Activated CD4-positive, alpha-beta T cell treated with anti-CD3 and anti-CD28 coated beads for 24 hours (primary cell): ENCODE measurements around the gene LRRC4B.

Experiments used
- DNase-seq, 2 donors: peaks; one replicate each; pipeline ENCODE4 v3.0.0-alpha.2; 2020; ENCODE audit warnings: low read depth in 2 of 2

LRRC4B gene

DNA sequence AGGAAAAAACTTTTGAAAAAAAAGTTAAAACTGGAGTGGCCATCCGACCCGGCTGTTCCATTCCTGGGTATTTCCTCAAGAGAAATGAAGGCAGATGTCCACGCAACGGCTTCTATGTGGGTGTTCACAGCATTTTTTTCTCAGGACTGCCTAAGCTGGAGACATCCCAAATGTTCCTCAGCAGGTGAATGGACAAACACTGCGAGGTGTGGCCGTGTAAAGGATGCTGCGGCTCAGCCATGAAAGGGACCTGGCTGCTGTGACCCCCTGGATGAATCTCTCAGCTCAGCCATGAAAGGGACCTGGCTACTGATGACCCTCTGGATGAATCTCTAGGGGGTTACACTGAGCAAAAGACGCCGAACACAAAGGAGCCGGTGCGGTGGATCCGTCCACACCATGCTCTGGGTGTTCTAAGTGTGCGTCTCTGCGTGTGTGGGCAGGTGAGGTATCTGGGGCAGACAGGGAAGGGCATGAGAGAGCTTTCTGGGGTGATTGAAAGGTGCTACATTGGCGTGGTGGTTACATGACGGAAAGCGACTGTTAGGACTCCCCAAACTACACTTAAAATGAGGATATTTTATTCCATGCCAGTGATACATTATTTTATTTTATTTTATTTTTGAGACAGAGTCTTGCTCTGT is 47.3 kb downstream of the LRRC4B start:
- no peak for DNase-seq

DNA sequence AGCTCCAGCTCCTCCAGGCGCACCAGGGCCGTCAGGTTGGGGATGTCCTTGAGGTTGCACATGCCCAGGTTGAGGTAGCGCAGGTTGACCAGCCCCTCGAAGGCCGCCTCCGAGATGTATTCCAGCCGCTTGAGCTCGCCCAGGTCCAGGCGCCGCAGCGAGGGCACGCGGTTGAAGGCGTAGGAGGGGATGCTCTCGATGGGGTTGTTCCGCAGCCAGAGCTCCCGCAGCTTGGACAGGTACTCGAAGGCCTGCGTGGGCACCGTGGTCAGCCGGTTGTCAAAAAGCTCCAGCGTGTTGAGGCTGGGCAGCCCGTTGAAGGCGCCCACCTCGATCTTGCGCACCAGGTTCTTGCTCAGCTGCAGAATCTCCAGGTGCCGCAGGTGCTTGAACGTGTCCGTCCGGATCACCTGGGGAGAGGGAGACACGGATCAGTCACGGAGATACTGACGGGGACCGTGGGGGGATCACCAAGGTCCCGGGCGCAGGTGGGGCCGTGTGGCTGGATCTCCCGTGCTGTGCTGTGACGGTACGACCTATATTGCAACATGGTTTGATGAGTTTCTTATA is 49.1 kb downstream of the LRRC4B start:
- DNase-seq, result no peak

DNA sequence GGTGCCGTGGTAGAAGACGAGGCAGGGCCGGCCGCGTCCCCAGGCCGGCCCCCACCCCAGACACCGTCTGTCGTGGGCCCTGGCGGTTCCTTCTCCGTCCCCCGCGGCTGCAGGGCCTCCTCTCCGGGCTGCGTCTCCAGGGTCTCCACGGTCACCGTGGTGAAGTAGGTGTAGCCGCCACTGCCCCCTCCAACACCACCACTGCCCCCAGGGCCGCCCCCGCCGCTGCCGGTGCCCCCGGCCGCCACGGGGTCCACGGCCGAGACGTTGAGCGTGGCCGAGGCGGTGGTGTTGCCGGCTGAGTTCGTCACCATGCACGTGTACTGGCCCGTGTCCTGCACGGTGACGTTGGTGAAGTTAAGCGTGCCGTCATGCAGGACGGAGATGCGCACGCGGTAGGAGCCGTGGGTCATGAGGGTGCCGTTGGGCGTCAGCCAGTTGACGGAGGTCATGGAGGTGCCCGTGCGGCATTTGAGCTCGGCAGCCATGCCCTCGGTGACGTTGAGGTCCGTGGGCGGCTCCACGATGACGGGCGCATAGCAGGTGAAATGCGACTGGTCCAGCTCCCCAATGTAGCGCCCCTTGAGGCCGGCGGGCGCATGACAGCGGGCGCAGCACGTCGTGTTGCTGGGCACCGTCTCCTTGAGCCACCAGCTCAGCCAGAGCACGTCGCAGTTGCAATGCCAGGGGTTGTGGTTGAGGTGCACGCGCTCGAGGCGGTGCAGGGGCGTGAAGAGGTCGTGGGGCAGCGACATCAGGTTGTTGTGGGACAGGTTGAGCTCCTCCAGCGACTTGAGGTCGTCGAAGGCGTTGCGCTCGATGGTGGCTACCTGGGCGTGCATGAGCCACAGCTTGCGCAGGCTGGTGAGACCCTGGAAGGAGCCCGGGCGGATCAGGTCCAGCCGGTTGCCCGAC is 49.9 kb downstream of the LRRC4B start:
- no peak for DNase-seq

DNA sequence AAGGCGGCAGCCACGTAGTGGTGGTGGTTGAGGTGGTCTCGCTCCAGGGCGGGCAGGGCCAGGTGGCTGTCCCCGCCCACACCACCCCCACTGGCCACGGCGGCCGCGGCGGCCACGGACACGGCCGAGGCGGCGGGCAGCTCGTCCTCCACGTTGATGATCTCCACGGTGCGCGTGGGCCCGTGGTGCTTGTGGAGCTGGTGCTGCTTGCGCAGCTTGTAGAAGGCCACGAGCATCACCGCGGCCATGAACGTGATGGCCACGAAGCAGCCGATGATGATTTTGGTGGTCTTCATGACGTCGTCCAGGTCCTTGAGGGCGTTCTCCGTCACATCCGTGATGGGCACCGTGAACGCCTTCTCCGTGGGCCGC is 50.5 kb downstream of the LRRC4B start:
- DNase-seq, result no peak

DNA sequence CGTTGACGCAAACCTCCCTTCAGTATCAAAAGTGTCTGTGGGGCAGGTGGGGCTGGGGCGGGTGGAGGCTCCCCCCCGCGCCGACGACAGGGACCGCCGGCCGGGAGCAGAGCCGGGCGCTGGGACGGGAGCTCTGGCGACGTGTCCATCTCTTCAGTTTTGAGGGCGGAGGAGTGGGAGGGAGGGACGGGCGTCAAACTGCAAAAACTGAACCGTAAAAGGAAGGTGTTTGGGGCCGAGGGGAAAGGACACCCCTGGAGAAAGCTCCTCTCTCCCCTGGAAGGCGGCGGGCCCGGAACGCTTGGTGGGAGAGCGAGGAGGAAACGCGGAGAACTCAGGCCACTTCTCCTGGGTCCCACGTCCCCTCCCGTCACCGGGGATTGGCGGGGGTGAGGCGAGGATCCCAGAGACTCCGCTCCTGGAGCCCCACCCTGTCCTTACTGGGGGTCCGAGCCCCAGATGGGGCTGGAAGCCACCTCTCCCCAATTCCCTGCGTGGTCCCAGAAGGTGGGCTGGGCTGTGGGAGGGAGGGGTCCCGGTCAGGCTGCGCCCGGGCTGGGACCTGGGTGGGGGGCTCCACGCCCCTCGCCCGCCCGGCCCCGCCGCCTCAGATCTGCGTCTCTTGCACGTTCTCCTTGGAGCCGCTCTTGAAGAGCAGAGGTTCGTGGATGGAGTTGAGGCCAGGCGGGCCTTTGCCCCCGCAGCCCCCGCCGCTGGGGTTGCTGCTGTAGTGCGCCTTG is 51.1 kb downstream of the LRRC4B start:
- no peak for DNase-seq

DNA sequence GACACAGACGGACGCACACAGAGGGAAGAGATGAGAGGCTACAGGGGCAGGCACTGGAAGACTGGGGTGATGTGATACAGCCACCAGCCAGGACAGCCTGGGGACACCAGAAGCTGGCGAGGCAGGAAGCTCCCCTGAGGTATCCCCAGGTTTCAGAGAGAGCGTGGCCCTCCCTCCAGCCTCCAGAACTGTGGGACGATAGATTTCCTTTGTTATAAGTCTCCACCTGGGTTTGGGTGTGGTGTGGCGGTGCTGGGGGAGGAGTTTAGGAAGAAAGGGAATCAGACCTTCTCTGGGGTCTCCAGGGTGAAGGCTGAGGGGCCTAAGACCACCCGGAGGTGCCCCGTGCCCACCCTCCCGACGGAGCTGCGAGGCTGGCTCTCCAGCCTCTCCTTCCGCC is 51.8 kb downstream of the LRRC4B start:
- DNase-seq, result no peak

DNA sequence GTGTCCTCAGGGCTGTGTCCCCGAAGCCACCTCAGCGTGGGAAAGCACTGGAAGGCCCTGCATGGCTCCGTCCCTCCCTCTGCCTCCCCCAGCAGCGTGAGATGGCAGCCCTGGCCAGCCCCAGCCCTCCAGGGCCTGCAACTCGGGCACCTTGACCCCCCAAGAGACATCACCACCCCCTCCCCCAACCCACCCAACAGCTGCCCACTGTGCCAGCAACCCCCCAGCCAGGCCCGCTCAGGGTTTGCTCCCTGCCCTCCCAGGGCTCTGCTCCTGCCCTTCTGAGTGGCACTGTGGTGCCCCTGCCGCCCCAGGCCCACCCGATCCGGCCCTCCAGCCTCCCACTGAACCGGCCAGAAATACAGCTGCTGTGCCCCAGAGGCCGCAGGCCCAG is 53.1 kb downstream of the LRRC4B start:
- no peak for DNase-seq

DNA sequence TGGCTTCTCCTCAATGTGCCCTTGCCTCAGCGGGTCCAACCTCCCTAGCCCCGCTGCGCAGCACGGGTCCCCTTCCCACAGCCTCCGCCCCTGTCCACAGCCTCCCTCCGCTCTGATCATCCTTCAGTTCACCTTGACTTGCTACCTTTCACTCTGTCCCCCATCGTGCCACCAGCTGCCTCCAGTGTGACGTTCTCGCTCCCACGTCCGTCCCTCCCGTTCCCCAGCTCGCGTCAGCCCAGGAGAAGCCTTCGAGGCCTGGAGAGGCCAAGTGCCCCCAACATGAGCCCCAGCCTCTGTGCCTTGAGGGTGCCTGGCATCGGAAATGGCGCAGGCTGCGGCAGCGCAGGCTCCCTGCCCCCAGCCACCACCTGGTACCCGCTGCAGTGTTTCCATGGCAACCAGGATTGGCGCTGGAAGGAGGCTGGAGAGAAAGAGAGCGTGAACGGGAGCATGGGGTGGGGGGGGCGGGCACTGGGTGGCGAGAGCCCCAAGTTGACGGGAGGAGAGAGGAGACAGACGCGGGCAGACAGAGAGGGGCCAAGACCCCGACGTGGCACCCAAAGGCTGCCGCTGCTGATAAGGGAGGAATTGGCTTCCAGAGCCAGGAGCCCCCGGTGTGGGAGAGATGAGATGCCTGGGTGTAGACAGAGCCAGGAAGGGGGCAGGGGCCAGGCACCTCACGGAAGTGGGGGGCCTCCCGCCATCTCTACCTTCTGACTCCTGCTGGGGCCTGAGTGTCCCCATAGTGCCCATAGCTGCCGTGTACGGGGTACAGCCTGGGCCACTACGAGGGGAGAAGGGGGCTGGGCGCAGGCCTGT is 53.7 kb downstream of the LRRC4B start:
- DNase-seq, result no peak

DNA sequence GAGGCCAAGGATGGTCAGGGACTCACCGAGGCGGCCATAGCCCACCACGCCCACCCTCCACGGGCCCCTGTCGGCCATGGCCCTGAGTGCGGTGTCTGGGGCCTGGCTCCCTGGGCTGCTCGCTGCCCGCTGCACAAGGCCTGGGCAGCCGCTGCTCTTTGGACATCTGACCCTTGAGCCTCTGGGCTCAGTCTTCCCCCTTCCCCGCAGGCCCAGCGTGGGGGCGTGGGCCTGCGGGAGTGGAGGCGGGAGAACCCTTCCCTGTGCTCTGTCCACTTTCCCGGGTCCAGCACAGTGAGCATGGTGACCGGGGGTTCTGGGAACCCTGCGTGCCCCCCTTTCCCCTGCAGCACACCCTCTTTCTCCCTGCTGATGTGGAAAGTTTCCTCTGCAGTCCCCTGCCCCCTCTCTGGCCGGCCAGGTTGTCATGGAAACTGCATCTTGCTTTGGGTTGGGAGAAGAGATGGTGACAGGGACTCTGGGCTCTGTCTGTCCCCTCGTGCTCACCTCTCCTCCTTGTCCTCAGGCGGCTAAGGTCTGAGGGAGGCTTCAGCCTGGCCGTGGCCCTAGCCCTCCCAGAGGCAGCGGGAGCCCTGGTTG is 54.4 kb downstream of the LRRC4B start, which contains the start of gene ASPDH:
TSS of gene ASPDH (minus strand) at position 168 of the 600 bp plus-strand sequence. CDS start at position 78, 90 bp downstream.
- no peak for DNase-seq

DNA sequence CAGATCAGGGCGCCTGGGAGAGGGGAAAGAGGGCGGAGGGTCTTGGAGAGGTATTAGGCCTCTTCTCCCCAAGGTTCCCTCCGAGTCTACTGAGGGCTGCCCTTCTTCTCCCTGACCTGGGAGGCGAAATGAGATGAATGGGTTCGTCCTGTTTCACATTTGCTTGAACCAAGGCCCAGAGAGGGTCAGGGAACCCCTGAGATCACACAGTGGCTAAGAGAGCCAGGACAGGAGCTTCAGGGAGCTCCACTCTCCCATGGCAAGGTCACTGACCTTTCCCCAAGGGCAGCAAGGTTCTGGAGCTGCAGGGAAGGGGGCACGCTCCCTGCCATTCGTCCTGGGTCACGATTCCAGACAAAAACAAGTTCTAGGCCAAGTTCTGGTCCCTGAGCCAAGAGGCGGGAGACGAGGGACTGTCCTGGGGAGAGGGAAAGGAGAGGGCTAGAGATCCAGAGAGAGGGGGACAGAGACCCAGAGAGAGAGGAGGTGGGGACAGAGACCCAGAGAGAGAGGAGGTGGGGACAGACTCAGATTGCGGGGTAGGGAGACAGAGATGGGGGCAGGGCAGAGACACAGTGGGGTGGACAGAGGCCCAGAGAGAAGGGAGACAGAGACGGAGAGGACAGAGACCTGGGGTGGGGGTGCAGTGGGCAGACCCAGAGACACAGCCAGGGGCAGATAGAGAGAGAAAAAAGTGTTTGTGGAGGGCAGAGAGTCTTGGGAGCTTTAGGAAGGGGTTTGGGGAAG is 55.1 kb downstream of the LRRC4B start:
- DNase-seq, result no peak

DNA sequence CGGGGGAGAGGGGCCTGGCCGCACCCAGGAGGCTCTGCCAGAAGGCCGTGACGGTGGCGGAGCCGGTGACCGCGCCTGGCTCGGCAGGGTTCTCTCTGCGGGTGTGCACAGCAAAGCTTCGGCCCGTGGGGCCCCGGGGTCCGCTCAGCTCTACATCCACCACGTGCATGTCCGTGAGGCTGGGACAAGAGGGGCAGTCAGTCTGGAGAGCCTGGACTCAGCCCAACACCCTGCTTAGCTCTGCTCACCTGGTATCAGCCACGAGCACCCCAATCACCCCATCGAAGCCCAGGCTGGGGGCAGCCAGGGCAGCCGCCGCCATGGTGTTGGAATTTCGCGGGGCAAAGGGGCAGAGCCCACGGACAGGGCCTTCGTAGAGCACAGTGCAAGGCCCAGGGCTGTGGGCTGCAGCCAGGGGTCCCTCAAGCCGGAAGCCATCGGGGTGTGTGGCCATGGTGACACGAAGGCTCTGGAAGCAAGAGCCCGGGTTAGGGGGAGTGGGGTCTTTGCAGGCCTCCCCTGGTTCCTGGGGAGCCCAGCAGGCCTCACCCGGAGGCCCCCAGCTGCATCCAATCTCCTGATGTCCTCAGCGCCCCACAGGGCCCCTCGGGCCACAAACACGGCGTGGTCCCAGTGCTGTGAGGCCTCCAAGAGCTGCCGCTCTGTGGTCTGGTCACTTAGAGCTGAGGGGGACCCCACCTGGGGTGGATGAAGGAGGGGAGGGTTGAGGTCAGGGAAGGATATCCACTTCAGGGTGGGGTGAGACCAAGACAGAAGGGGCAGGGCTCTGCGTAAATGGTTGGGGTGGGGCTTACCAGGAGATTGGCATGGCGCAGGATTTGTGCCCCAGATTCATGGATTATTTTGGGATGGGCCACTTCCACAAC is 55.9 kb downstream of the LRRC4B start:
- DNase-seq, result no peak

DNA sequence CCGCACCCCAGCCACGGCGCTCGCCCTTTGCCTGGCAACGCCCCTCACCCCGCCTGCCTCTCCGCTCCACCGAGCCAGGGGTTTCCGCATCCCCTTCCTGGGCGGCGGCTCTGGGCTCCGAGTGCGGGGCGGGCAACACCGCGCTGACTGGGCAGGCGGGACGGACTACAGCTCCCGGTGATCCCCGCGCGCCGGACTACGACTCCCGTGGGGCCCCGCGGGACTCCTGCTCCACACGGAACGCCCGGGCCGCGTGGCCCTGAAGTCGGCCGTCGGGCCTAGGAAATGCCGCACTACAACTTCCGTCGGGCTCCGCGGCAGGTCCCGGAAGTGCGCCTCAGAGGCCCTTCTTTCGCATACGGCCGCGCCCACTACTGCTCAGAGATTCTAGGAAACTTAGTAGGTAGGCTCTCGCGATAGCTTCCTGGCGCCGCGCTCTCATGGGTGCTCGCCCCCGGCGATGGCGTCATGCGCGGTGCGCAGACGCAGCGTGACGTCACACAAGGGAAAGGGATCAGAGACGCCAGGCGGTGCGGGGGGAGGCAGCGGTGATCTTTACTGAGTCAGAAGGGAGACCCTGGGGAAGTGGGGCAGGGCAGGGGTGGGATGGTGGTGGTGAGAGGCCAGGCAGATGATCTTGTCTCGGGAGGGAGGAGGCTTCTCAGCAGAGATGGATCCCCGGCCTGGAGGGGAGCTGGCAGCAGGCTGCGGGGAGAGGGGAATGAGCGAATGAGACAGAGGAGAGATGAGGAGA is 57.0 kb downstream of the LRRC4B start, which contains the start of gene JOSD2:
TSS of gene JOSD2 (minus strand) at position 123 of the 754 bp plus-strand sequence. CDS start 760 bp downstream, outside the sequence.
- DNase-seq, result peak; percentile 92 to 95

DNA sequence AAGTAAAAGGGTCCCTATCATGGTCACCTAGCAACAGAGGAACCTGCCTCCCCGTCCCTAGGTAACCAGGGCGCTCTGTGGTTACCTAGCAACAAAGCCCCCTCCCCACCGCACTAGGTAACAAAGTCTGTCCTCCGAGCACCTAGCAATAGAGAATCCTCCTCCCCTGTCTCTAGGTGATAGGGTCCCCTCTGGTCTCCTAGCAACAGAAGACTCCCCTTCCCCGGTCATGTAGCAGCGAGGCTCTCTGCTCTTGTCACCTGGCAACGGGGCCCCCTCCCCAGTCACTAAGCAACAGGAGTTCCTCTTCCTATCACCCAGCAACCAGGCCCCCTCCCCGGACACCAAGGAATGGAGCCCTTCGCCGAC is 57.6 kb downstream of the LRRC4B start:
- DNase-seq, result no peak

DNA sequence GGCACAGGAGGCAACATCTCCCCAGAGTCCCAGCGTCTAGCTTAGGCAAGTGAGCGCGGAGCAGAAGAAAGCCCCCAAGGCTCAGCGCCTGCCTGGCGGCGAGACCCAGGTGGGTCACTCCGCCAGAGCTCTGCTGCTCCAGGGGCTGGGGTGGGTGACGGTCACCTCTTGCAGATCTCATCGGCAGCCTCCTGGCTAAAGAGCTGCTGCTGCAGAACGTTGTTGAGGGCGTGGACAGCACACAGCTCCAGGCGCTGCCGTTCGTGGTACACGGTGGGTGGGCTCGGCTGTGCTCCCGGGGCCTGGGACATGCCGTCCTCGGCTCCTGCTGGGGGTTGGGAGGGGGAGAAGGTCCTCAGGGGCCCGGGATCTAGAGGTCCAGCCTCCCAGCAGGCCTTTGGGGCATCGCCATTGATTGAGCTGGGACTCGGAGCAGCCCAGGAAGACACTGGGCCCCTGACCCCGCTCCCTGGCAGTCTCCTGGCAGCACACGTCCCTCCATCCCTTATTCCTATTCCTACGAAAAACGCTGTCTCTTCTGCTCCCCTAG is 58.0 kb downstream of the LRRC4B start:
- no peak for DNase-seq

DNA sequence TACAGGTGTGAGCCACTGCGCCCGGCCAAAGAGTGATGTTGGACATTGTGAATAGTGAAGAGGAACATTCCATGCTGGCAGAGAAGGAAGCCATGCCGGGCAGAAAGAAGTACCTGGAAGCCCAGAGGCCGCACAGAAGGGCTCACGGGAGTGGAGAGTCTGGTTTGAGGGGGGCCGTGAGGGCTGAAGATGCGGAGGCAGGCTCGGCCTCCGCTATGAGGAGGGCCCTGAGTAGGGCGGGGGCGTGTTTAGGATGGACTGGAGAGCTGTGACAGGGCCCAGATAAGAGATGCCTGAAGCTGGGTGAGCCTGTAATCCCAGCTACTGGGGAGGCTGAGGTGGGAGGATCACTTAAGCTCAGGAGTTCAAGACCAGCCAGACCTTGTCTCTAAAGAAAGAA is 58.9 kb downstream of the LRRC4B start:
- no peak for DNase-seq

DNA sequence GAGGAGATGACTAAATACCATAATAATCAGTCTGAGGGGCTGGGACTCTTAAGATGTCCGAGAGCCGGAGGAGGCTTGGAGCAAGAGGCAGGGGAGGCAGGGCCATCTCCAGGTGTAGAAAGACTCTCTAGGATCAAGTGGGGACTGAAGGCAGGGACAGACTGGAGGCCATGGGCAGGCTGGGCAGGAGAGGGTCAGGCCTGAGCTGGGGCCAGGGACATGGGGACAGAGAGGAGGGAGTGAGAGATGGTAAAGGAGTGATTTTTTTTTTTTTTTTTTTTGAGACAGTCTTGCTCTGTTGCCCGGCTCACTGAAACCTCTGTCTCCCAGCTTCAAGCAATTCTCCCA is 59.4 kb downstream of the LRRC4B start:
- DNase-seq, result no peak

DNA sequence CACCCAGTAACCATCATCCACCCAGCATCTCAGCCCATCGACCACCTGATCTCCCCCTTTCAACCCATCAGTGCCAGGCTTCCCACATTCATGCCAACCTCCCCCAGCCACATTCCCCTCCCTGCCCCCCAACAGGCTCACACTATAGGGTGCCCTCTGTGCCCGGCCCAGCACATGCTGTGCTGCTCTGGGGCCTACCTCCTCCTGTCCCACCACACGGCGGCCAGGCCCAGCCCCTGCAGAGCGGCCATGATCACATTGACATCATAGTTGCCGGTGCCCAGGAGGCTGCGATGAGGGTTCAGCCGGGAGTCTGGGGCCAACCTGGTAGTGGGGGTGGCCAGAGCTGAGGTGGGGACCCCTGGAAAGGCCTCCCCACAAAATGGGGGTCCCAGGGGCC is 60.9 kb downstream of the LRRC4B start:
- DNase-seq, result no peak

DNA sequence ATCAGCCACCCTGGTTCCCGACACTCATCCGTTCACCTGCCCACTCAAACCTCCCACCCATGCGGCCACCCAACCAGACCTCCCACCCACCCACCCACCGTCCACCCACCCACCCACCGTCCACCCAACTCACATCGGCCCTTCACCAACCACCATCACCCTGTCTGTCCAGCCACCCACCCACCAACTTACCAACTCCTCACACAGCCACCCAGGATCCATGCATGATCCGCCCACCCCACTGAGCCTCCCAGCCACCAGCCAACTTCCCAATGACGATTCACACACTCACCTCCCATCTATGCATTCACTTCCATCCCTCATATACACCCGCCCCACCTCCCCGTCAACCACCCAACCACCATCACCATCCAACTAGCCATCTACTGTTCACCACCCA is 61.5 kb downstream of the LRRC4B start:
- DNase-seq, result no peak
